ENCODE data around the gene DRAM1.

DRAM1 gene

DNA sequence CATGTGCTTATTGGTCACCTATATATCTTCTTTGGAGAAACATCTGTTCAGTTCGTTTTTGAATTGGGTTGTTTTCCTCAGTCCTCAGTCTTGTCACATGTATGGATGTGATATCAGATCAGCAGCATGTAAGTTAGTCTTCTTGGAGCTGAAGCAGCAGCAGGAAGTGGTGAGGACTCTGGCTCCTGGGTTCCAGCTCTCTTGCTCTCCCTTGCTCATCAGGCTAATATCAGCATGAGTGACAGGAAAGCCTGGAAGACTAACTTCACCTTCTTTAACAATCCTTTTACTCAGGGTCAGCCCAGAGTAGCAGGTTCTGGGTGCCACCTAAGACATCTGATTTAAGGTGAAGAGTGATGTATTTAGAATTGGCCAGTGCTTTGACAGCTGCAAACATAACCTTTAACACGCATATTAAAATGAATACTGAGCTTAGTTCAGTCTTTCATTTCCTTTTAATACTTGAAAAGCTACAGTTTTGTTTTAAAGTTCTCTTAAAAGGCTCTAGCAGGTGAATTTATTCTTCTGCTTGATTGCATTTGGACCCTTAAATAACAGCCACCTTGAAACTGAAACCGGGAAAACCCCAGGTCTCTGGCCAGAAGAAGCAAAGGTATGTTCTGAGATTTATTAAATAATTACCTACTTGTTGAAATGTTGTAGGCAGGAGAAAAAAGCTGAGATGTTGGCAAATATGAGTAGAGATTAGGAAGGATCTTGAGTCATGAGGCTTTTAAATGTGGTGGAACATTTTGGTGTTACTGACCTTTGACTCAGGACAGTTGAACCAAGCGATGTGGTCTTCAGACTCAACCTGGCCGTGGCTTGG lies 54.3 kb downstream of the DRAM1 start:
- DNase-seq, result no peak
- in situ Hi-C loops (cut with MboI; ENCODE audit: low pct_unique_long_range_greater_than_20kb, low sequenced_read_pairs), result loop anchor here (25.0 kb wide), 1 partner anchor 556 kb away; the partner anchor contains the start of gene IGF1

DNA sequence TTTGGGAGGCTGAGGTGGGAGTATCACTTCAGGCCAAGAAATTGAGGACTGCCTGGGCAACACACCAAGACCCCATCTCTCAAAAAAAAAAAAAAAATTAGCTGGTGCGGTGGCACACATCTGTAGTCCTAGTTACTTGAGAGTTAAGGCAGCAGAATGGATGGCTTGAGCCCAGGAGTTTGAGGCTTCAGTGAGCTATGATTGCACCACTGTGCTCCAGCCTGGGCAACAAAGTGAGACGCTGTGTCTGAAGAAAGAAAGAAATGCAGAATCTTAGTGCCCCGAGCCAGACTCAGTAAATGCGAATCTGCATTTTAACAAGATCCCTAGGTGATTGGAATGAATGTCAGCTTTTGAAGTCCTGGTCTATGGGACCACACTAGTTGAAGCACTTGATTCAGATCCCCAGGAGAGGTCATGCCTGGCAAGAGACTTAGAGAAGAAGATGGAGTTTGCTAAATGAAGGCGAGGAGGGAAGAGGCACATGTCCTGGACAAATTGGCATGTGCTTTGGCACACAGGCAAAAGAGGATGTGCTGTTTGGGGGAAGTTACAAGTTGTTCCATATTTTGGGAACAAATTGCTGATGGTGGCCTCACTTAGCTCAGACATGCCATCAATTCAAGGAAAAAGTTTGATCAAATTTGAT lies 56.6 kb downstream of the DRAM1 start:
- no peak for DNase-seq
- in situ Hi-C loops (cut with MboI; ENCODE audit: low pct_unique_long_range_greater_than_20kb, low sequenced_read_pairs), result loop anchor here (25.0 kb wide), 1 partner anchor 553 kb away; the partner anchor contains the start of gene IGF1

- in situ Hi-C loops (cut with MboI; ENCODE audit: low pct_unique_long_range_greater_than_20kb, low sequenced_read_pairs), result loop anchor here (25.0 kb wide), 1 partner anchor 551 kb away; the partner anchor contains the start of gene IGF1
- no peak for DNase-seq
Measured at GRCh38 chr12:101935890-101936746, 58.7 kb downstream of the DRAM1 start.

DNA sequence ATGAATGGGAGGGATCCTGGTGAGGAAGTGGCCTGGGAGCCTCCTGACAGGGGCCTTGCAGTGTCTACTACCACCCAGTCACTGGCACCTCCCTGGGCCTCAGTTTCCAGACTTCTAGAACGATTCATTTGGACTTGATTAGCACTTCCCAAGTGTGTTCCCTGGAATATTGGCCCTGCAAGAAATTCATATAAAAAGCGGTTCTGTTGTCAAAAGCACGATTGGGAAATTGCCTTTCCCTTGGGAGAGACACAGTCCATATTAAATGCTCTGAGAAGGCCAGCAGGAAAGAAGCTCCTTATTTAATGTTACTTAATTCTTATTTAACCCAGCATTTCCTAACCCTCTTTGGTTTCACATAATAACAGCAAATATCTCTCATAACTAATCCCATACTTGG lies 61.9 kb downstream of the DRAM1 start:
- DNase-seq, result no peak
- in situ Hi-C loops (cut with MboI; ENCODE audit: low pct_unique_long_range_greater_than_20kb, low sequenced_read_pairs), result loop anchor here (25.0 kb wide), 1 partner anchor 548 kb away; the partner anchor contains the start of gene IGF1

DNA sequence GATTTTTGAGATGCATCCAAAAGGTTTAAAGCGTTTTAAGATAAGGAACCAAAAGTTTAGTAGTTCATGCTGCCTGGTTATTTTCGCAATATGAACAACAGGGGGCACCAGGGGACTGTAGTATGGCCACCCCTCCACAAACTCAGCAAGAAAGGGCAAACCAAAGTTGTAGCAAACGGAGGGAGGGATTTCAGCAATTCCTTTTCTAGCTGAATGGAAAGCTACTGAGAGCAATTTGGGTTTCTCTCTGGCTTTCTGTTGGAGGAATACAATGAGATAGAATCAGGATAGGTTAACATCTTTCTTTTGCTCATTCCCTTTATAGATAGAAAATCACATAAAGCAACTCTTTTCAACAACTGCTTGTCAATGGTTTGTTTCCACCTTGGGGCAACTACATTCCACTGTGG lies 62.5 kb downstream of the DRAM1 start:
- in situ Hi-C loops (cut with MboI; ENCODE audit: low pct_unique_long_range_greater_than_20kb, low sequenced_read_pairs), result loop anchor here (25.0 kb wide), 1 partner anchor 547 kb away; the partner anchor contains the start of gene IGF1
- peak; percentile 82 for DNase-seq

DNA sequence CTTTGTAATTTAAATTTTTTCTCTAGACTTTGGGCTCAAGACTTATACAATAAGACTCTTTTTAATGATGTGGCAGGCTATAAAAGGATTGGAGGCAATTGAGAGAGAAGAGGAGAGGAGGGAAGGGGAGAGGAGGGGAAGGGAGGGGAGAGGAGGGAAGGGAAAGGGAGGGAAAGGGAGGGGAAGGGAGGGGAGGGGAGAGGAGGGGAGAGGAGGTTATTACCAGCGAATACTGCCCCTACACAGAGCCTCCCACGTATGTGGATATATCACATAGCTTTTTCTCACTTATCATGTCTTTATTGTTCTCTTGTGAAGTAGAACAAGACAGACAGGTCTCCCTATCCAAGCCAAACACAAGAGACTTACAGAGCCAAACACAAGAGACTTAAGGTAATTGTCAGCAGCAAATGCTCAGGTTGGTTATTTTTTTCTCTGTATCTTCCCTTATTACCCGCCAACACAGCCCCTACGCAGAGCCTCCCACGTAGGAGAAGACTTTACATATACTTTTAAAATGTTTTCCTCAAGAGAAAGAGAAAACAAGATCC lies 63.1 kb downstream of the DRAM1 start:
- in situ Hi-C loops (cut with MboI; ENCODE audit: low pct_unique_long_range_greater_than_20kb, low sequenced_read_pairs), result loop anchor here (25.0 kb wide), 1 partner anchor 547 kb away; the partner anchor contains the start of gene IGF1
- no peak for DNase-seq

GRCh38 chr12:101941306-101942249 lies 64.2 kb downstream of the DRAM1 start:
- in situ Hi-C loops (cut with MboI; ENCODE audit: low pct_unique_long_range_greater_than_20kb, low sequenced_read_pairs), result loop anchor here (25.0 kb wide), 1 partner anchor 546 kb away; the partner anchor contains the start of gene IGF1
- peak; percentile 44 for DNase-seq

DNA sequence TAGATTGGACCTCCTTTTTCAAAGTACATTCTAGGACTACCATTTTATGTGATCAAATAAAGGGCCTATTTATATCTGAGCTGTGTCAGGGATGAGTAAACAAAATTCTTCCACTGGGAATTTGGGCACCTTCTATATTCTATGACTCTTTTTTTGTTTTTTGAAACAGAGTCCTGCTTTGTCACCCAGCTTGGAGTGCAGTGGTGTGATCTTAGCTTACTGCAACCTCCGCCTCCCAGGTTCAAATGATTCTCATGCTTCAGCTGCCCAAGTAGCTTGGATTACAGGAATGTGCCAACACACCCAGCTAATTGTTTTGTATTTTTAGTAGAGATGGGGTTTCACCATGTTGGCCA lies 64.8 kb downstream of the DRAM1 start:
- in situ Hi-C loops (cut with MboI; ENCODE audit: low pct_unique_long_range_greater_than_20kb, low sequenced_read_pairs), result loop anchor here (25.0 kb wide), 1 partner anchor 545 kb away; the partner anchor contains the start of gene IGF1
- no peak for DNase-seq

DNA sequence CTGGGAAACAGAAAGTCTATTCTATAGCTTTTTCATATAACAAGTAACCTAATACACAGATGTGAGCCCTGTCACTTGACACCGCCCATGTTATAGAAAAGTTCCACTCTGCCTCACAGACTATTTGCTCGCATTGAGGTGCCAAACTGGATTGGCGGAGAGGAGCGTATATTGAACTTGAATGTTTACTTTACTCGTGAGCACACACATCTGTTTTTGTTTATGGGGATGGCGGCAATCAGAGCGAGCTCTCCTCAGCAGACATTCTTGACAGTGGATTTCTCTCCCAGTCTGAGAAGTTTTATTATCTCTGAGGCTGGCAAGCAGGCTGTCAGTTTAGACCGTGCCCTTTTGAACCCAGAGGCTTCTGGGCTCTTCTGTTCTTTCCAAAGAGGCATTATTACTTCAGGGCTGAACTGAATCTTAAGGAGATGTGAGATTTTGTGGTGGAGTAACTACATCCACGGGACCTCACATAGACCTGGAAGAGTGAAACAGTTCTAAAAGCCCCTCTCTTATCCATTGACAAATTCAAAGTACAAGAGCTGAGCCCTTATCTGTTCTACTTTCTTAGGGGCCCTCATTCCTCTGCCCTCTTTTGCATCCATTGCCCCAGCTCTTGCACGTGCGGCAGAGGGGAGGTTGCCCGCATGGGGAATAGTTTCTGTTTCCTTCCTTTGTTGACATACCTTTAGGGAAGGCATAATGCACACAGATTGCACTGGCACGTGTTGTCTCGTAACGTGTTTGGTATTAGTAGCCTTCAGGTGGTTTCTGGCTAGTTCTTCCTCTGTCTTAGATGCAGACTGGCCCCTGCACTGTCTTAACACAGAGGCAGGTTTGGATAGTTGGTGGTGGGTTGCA lies 68.2 kb downstream of the DRAM1 start:
- in situ Hi-C loops (cut with MboI; ENCODE audit: low pct_unique_long_range_greater_than_20kb, low sequenced_read_pairs), result loop anchor here (25.0 kb wide), 1 partner anchor 542 kb away; the partner anchor contains the start of gene IGF1

GRCh38 chr12:101946233-101946611 lies 68.8 kb downstream of the DRAM1 start:
- no peak for DNase-seq
- in situ Hi-C loops (cut with MboI; ENCODE audit: low pct_unique_long_range_greater_than_20kb, low sequenced_read_pairs), result loop anchor here (25.0 kb wide), 1 partner anchor 541 kb away; the partner anchor contains the start of gene IGF1

More for the DNA sequence above, 68.2 kb downstream of the DRAM1 start:
- no peak for DNase-seq

- DNase-seq, result no peak
- in situ Hi-C loops (cut with MboI; ENCODE audit: low pct_unique_long_range_greater_than_20kb, low sequenced_read_pairs), result loop anchor here (25.0 kb wide), 1 partner anchor 540 kb away; the partner anchor contains the start of gene IGF1
Measured at GRCh38 chr12:101947316-101947715, 69.9 kb downstream of the DRAM1 start.

- in situ Hi-C loops (cut with MboI; ENCODE audit: low pct_unique_long_range_greater_than_20kb, low sequenced_read_pairs), result loop anchor here (25.0 kb wide), 1 partner anchor 539 kb away; the partner anchor contains the start of gene IGF1
- no peak for DNase-seq
Measured at GRCh38 chr12:101948365-101948764, 71.0 kb downstream of the DRAM1 start.

DNA sequence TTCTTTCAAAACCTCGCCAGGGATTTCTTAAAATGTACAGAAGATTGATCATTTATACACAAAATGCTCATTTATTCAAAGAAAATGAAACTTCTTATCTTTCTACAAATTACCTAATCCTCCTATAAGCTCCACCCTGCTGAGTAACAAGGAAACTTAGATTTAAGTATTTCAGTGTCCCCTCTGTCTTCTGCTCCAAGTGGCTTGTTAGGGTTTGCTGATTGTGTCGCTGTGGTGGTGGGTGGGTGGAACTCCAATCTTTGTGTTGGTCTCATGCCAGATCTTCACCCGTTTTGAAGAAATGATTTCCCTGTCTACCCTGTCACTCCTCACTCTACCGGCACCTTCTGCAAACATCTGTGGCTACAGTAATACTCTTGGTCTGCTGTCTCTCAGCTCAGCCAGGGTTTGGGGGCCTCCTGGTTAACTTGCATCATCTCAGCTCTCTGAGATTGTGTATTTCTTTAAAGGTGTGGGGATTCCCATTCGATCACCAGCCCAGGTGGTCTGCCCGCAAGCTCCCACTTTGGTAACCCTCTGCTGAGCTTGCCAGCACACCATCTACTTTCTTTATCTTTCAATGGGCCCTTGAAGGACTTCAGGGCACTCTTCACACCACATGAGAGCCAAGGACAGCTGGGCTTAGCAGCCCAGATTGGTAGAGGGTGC lies 73.8 kb downstream of the DRAM1 start:
- in situ Hi-C loops (cut with MboI; ENCODE audit: low pct_unique_long_range_greater_than_20kb, low sequenced_read_pairs), result no loop called here
- DNase-seq, result no peak

DNA sequence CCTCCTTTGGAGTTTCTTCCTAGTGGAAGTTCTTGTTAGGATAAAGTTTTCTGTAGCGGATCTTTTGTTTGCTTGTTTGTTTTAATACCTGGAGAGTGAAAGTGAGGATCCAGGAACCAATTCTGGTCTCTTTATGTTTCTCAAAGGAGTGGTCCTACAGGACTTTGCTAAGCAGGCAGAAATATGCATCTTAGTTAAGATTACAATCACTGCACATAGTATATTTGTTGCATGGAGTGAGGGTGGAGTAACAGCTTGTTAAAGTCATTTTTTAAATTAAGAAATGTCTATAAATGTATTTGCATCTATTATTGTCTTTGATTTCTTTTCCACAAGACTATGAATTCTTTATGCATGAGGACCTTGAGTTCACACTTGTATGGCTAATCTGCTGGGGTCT lies 76.7 kb downstream of the DRAM1 start:
- in situ Hi-C loops (cut with MboI; ENCODE audit: low pct_unique_long_range_greater_than_20kb, low sequenced_read_pairs), result no loop called here
- DNase-seq, result no peak

DNA sequence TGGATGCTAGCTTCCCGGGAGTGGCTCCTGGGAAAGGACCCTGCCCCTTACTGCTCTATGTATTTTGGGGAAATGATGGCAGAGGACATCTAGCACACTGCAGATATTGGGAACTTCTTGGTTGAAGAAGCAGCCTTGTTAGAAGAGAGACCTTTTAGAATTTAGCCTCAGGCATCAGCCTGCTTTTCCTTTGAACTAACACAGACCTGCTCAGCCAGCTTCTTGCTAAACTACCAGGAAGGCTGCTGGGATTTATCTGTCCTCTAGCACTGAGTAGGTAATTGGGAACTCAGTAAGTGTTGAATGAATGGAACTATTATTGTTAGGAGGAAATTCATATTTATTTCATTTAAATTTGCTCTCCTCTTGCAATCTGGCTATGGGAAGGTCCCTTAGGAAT lies 77.3 kb downstream of the DRAM1 start:
- in situ Hi-C loops (cut with MboI; ENCODE audit: low pct_unique_long_range_greater_than_20kb, low sequenced_read_pairs), result no loop called here
- no peak for DNase-seq

DNA sequence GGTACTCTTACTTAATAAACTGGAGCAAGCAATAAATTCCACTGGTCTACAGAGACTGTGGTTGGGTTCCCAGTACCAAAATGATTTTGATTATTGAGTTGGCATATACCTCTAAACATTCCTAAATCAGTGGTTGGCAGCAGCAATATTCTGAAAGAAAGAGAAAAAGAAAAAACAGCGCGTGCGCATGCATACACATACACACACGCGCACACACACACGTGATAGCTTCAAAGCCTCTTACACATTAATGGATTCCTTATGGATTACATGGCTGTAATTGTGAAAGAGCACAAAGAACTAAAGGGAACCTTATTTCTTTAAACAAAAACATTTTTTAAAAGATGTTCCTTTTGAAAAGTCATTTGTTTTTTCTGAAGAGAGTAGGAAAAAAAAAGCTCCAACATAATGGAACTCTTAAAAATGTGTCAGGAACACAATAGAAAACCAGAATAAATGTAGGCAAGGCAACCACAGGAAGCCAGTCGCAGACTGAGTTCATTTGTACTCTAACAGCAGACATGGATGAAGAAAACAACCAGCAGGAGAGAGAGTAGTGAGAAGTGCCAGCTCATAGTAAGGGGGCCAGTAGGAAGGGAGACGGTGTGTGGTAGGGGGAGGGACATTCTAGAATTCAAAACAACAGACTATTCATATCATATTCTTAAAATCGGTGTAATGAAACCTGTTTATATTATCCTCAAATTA lies 80.0 kb downstream of the DRAM1 start:
- in situ Hi-C loops (cut with MboI; ENCODE audit: low pct_unique_long_range_greater_than_20kb, low sequenced_read_pairs), result no loop called here
- no peak for DNase-seq
